ENCODE results near the gene MAN2B2. TPM values are rescaled to one million over a fixed set of nuclear protein-coding genes. Genes with fewer than 3 reads are reported as not detected.

The MAN2B2 gene
- total RNA-seq, 1 experiment from 2014 or later, result 5.9 TPM

- Histone ChIP-seq H2BK12ac (ENCODE audit: insufficient read length, low read depth, low read length) (no peak overlapping the region), H2BK5ac (ENCODE audit: insufficient read length, low read length) (no peak overlapping the region), H3T11ph (ENCODE audit: low read length) (no peak overlapping the region), H3K9me3 (ENCODE audit: control insufficient read depth, low read depth, low read length) (no peaks in the 10 kb centered on the region), H3K14ac (ENCODE audit: insufficient read depth, low read length) (no peak overlapping the region), H3K4me2 (ENCODE audit: insufficient read depth, insufficient read length, low read length) (no peak overlapping the region), H2BK15ac (ENCODE audit: low read depth, low read length) (no peak overlapping the region), H2BK120ac (ENCODE audit: low read depth, low read length, poor library complexity, severe bottlenecking) (no peak overlapping the region), H3K18ac (ENCODE audit: insufficient read length, low read depth, low read length) (no peak overlapping the region), H3K4ac (ENCODE audit: low read depth, low read length) (no peak overlapping the region), H2AFZ (ENCODE audit: low read length) (no peak overlapping the region), H3K27me3 (ENCODE audit: insufficient read depth, low read length) (0 out of 2 replicates have a peak, but pooled peaks cover 2% of the 10 kb centered on the region), H4K8ac (replicated peaks; ENCODE audit: insufficient read length, low read depth, low read length) (no peak overlapping the region), H3K4me1 (ENCODE audit: insufficient read depth, low read length) (no peaks in the 10 kb centered on the region), H4K91ac (ENCODE audit: insufficient read length, low read depth, low read length) (no peak overlapping the region), H4K5ac (ENCODE audit: insufficient read length, low read depth, low read length) (no peak overlapping the region), H3K56ac (ENCODE audit: insufficient read length, low read depth, low read length) (no peak overlapping the region), H2AK5ac (ENCODE audit: insufficient read length, low read length) (no peak overlapping the region), H3K9ac (ENCODE audit: extremely low read depth, insufficient read length, low read length) (no peak overlapping the region), H2BK20ac (ENCODE audit: low read depth, low read length, poor library complexity, severe bottlenecking) (no peak overlapping the region), H3K23ac (ENCODE audit: insufficient read length, low read depth, low read length) (no peak overlapping the region), H3K79me2 (ENCODE audit: insufficient read depth, low read length) (no peaks in the 10 kb centered on the region), H3K27ac (ENCODE audit: insufficient read length, low read depth, low read length) (no peak overlapping the region), H3K23me2 (ENCODE audit: insufficient read length, low read depth, low read length, poor library complexity, severe bottlenecking) (no peaks in the 10 kb centered on the region), H4K20me1 (ENCODE audit: control insufficient read depth, insufficient read depth, insufficient read length) (no peaks in the 10 kb centered on the region), H3K79me1 (ENCODE audit: insufficient read depth, low read depth, low read length, poor library complexity, severe bottlenecking) (no peaks in the 10 kb centered on the region)
- TF ChIP-seq CTCF (conservative IDR thresholded peaks at IDR 0.05), result no peak
- H3K27ac Mint-ChIP-seq, result no peak overlapping the region
- H3K4me1 Mint-ChIP-seq, result no peaks in the 10 kb centered on the region
- H3K27me3 Mint-ChIP-seq (ENCODE audit: low read depth), result peaks cover 30% of the 10 kb centered on the region
- H3K36me3 Mint-ChIP-seq (ENCODE audit: insufficient read depth in 1 of 3, low read depth in 3 of 3), result no peaks in the 10 kb centered on the region; a peak in 2 of 7 replicates
- no peak overlapping the region for H3K4me3 Mint-ChIP-seq
- WGBS (ENCODE audit: extremely low coverage, insufficient read length, low lambda C conversion rate), result no CpG with 5 or more reads among the region's 17 CpGs
- DNase-seq, result no peak
- peaks cover 0 to 4% of the 10 kb centered on the region in 2 experiments; a peak in 2 of 5 replicates for H3K9me3 Mint-ChIP-seq
Observed at GRCh38 chr4:6535329-6535692, 39.7 kb upstream of the MAN2B2 start.

Measured in H9 (cell line).